Cardiac muscle cell (in vitro differentiated cells and primary cell): ENCODE data around the gene TOPORS. TPM values are rescaled to one million over a fixed set of nuclear protein-coding genes. Genes with fewer than 3 reads are reported as not detected.
A peak's percentile ranks its signal among the peaks of the same experiment; 100 is the strongest.
"Not testable (repeated sequence)": the region's sequence is repeated elsewhere in the genome, so short reads cannot be mapped to it uniquely, and the experiment has no call there.

Source experiments
- DNase-seq, 2 donors: peaks; one replicate each; pipeline versions ENCODE4 v3.0.0 to v3.0.0-alpha.2; 2010 to 2017; ENCODE audit warnings: low read depth in 1 of 2, low spot score in 1 of 2
- H3K27ac ChIP-seq: fragments of 200-600 bp; sonication (generic); 2 replicates; pipeline ENCODE4 v1.5.1; 2016
- H3K27me3 ChIP-seq: fragments of 200-600 bp; sonication (generic); 2 replicates; pipeline ENCODE4 v1.6.0; 2016; ENCODE audit warnings: control low read depth
- H3K36me3 ChIP-seq: fragments of 200-600 bp; sonication (generic); 2 replicates; pipeline ENCODE4 v1.5.1; 2016; ENCODE audit warnings: control low read depth
- H3K4me1 ChIP-seq: fragments of 200-600 bp; sonication (generic); 2 replicates; pipeline ENCODE4 v1.8.1; 2017; ENCODE audit warnings: low read depth, mild to moderate bottlenecking, mixed run types
- H3K4me3 ChIP-seq: fragments of 200-600 bp; sonication (generic); 2 replicates; pipeline ENCODE4 v1.5.1; 2016; ENCODE audit warnings: mild to moderate bottlenecking
- H3K9me3 ChIP-seq: fragments of 200-600 bp; sonication (generic); 2 replicates; pipeline ENCODE4 v1.5.1; 2017; ENCODE audit warnings: low read depth, mild to moderate bottlenecking, control low read depth
- polyA plus RNA-seq: library from polyadenylated mRNA; unstranded; fragments of >200 nt; fragmentation: Nextera tagmentation; extraction: Ambion mirVana; gene quantifications from 2 replicates; pipeline ENCODE4 v1.2.1, GENCODE V29; 2016
- total RNA-seq: library from RNA; depleted of rRNA; stranded (reverse); fragments of >200 nt; gene quantifications from 2 replicates; pipeline ENCODE4 v1.2.3, GENCODE V29; 2016
- TF ChIP-seq, protein P1 (sequence below): IDR thresholded peaks from 2 replicates; pipeline ENCODE4 v1.5.1; 2012; ENCODE audit warnings: low read depth, mild to moderate bottlenecking, low read length

The TOPORS gene
- total and polyA plus RNA-seq, 2 experiments from 2014 or later: 17.1 to 18.6 TPM

DNA sequence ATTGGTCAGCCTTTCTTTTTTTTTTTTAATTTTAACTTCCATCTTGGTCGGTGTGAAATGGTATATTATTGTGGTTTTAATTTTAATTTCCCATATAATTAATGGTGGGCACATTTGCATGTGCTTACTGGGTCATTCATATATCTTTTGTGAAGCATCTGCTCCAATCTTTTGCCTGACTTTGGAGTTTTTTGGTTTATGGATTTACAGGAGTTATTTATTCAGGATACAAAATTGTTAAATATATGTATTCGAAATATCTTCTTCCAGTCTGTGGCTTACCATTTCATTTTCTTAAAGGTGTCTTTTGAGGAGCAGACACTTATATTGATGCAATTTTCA is 25.7 kb downstream of the TOPORS start:
- no peak for DNase-seq
- no peaks in the 10 kb centered on the region for H3K27me3 ChIP-seq
- no peak overlapping the region for H3K27ac ChIP-seq
- TF ChIP-seq, protein P1, sequence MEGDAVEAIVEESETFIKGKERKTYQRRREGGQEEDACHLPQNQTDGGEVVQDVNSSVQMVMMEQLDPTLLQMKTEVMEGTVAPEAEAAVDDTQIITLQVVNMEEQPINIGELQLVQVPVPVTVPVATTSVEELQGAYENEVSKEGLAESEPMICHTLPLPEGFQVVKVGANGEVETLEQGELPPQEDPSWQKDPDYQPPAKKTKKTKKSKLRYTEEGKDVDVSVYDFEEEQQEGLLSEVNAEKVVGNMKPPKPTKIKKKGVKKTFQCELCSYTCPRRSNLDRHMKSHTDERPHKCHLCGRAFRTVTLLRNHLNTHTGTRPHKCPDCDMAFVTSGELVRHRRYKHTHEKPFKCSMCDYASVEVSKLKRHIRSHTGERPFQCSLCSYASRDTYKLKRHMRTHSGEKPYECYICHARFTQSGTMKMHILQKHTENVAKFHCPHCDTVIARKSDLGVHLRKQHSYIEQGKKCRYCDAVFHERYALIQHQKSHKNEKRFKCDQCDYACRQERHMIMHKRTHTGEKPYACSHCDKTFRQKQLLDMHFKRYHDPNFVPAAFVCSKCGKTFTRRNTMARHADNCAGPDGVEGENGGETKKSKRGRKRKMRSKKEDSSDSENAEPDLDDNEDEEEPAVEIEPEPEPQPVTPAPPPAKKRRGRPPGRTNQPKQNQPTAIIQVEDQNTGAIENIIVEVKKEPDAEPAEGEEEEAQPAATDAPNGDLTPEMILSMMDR: no peak
- no peaks in the 10 kb centered on the region for H3K9me3 ChIP-seq
- no peaks in the 10 kb centered on the region for H3K36me3 ChIP-seq
- H3K4me3 ChIP-seq: peak overlapping the region; percentile 79
- peaks cover 4% of the 10 kb centered on the region for H3K4me1 ChIP-seq

DNA sequence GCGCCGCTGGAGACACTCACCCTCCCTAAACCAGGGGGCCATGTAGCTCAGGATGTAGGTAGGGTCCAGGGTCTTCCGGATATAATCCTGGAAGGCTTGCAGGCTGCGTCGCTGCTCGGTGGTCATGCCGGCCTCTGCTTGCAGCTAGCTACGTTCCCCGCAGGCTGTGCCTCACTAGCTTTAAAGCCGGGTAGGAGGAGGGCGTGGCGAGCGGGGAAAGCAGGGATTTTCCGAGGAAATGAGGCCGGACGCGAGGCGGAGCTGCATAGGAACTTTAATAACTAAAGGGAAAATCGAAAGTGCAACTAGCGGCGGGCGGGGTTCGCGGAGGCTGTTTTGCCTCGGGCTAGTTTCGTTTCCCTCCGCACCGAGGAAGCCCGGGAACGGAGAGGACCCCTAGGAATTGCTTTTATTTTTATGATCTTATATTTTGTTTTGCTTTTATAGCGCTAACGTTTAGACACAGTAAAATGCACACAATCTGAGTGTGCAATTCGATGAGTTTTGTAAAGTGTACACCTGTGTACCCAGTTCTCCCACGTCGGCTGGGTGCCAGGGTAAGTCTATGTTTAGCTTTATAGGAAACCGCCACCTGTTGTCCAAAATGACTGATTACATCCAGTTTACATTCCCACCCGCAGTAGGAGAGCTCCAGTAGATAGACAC is 26.2 kb downstream of the TOPORS start, which contains the start of gene RIGI:
Gene RIGI (minus strand): TSS at position 156 of the 666 bp plus-strand sequence. CDS start 30 bp downstream, at position 126.
- H3K36me3 ChIP-seq: no peaks in the 10 kb centered on the region
- peak; percentile 77 to 95 for DNase-seq
- no peaks in the 10 kb centered on the region for H3K9me3 ChIP-seq
- peak within 1 kb of the TSS; percentile 78 for H3K27ac ChIP-seq
- no peaks in the 10 kb centered on the region for H3K27me3 ChIP-seq
- H3K4me1 ChIP-seq: peaks cover 4% of the 10 kb centered on the region
- peak within 1 kb of the TSS; percentile 79 for H3K4me3 ChIP-seq
- TF ChIP-seq, protein P1: peak; percentile 52

DNA sequence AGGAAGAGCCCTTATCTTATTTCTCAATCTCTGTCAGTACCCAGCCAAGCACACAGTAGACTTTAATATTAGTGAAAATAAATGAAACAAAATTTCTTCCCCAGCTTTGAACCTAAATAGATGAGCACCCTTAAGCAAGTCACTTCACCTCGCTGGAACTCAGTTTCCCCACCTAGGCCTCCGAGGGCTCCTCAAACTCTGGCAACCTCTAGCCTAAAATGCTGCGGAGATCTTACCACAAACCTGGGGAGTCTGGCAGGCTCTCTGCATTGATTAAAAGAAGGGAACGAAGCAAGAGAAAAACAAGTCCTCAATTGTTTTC is 26.7 kb downstream of the TOPORS start:
- Histone ChIP-seq H3K27me3 (no peaks in the 10 kb centered on the region), H3K4me1 (peaks cover 4% of the 10 kb centered on the region), H3K4me3 (peak overlapping the region; percentile 79), H3K9me3 (no peaks in the 10 kb centered on the region), H3K27ac (peak overlapping the region; percentile 78), H3K36me3 (no peaks in the 10 kb centered on the region)
- DNase-seq: no peak
- TF ChIP-seq, protein P1: no peak

DNA sequence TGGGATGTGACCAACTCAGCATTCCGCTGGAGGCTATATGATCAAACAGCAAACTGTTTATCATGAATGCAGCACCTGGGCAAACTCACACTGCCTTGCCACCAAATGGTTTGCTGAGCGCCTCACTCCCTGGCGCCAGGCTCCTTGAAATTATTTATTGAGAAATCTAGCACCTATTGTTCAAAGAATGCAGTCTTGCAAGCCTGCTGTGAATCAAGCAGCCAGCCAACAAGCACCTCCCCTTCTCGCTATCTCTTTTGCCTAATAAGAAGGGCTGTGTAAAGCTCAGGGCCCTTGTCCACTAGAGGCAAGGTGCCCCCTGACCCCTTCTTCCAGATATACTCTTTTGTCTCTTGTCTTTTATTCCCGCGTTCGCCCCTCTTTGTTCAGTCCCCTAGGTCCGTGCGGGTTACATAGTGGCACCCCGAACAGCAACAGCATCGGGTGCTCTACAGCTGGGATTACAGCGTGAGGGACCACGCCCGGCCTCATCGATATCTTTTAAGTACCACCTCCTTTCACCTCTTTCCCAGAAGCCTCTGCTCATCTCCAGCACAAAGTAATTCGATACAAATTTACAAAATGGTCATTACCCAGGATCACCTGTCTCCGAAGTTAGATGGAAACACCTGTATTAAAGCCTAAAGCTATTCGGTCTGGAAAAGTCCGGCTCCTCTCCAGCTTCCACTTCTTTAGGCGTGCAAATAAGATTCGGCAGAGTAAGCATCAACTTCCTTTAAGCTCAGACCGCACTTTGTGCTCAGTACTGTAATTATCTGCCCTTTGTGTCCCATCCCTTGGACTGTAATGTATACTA is 27.3 kb downstream of the TOPORS start:
- H3K36me3 ChIP-seq: no peaks in the 10 kb centered on the region
- peak overlapping the region; percentile 79 for H3K4me3 ChIP-seq
- H3K9me3 ChIP-seq: no peaks in the 10 kb centered on the region
- H3K27me3 ChIP-seq: no peaks in the 10 kb centered on the region
- no peak overlapping the region for H3K27ac ChIP-seq
- peak in 1 of 2 donors; percentile 28 for DNase-seq
- peaks cover 4% of the 10 kb centered on the region for H3K4me1 ChIP-seq
- TF ChIP-seq, protein P1: no peak

DNA sequence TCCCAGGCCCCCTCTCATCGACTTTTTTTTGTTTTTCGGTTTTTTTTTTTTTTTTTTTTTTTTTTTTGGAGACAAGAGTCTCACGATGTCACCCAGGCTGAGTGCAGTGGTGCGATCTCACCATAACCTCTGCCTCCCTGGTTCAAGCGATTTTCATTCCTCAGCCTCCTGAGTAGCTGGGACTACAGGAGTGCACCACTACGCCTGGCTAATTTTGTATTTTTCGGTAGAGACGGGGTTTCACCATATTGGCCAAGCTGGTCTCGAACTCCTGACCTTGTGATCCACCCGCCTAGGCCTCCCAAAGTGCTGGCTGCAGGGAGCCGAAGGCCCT is 27.9 kb downstream of the TOPORS start:
- H3K4me1 ChIP-seq, H3K36me3 ChIP-seq, H3K9me3 ChIP-seq, H3K27me3 ChIP-seq, H3K4me3 ChIP-seq, H3K27ac ChIP-seq, DNase-seq: not testable (repeated sequence)

DNA sequence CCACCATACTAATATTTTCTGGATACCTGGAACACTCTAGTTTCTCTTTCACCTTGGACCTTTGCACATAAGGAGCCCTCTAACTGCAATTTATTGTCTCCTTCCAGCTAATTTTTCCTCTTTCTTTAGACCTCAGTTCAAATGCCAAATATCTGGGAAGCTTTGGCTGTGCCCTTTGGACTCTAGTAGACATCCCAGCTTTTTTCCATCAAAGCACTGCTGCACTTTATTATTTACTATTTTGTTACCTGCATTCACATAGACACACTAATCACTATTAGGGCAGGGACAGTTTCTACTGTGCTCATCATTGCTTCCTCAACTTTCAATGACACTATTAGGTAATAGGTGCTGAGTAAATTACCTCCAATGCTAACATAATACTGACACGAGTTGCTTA is 28.5 kb downstream of the TOPORS start:
- TF ChIP-seq, protein P1: no peak
- H3K4me3 ChIP-seq: no peak overlapping the region
- H3K27me3 ChIP-seq: no peaks in the 10 kb centered on the region
- no peak for DNase-seq
- H3K9me3 ChIP-seq: no peaks in the 10 kb centered on the region
- H3K27ac ChIP-seq: no peak overlapping the region
- H3K4me1 ChIP-seq: peaks cover 4% of the 10 kb centered on the region
- H3K36me3 ChIP-seq: no peaks in the 10 kb centered on the region
